ENCODE results near the gene KIAA0408. TPM values are rescaled to one million over a fixed set of nuclear protein-coding genes. Genes with fewer than 3 reads are reported as not detected.

The KIAA0408 gene
- total and polyA plus RNA-seq, 7 donors = 0.46 to 103 (median 27.3) TPM

DNA sequence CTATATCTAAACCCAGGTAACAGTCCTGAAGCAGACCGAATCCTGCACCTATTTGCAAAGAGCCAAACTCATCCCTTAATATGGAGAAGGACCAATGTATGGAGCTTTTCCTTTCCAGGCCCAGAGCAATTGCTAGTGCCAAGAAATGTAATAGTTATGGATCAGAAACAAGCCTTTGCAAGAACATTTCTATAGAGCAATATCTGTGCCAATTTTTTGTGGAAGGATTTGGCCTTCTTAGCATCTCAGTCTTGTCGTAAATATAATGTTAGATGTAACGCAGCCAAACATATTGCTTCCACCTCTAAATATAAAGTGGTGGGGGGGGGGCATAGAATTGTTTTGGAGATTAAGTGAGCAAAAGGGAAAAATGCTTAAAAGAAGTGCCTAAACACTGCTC is 2.7 kb downstream of the KIAA0408 start:
- peaks cover 0 to 79% (median 41%) of the 10 kb centered on the region in 4 donors for H3K4me1 ChIP-seq
- peak overlapping the region; percentile 83 to 91 (median 86) for H3K27ac ChIP-seq
- DNase-seq = no peak
- peak overlapping the region; percentile 51 to 58 (median 56) for H3K4me3 ChIP-seq
- intact Hi-C loops (cut with DNase I) = no loop called here
- H3K9me3 ChIP-seq = no peaks in the 10 kb centered on the region
- no peaks in the 10 kb centered on the region for H3K27me3 ChIP-seq
- TF ChIP-seq POLR2AphosphoS5 (IDR thresholded peaks at IDR 0.05) (no peak), CTCF (IDR thresholded peaks at IDR 0.05) (no peak), EP300 (IDR thresholded peaks at IDR 0.05) (no peak), POLR2A (IDR thresholded peaks at IDR 0.05) (no peak)
- WGBS, 2 donors = 87 to 97% methylated on average over 3 of the region's 3 CpGs
- no peaks in the 10 kb centered on the region for H3K36me3 ChIP-seq

DNA sequence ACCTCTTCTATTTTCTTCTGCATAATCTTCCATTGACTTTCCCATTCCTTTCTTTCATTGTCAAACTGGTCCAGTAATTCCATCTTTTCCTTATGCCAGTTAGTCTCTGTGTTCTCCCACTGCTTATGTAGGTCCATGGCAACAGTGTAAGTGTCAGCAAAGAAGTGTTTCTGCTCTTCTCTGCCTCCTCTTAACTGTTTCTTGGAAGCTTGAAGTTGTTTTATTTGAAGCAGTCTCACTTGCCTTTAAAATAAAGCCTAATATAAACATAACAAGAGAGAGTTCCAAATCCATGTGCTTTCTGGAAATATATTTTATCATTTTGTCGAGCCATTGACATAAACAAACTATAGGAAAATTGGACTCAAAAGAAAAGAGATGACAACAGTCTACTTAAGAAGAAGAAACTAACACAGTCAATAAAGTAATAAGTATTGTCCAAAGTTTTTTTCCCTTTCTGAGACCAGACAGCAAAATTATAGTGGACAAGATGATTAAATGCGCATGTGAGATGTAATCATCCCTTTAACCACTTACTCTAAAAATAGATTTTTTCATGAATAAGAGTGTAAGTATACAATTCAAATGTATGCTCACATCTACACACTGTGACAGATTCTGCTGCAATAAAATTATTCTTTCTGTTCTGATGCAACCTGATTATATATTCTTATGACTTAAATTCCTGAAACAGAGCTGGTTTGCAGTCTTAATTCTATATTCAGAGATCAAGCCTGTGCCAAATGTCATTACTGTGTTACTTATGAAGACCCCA is 5.2 kb downstream of the KIAA0408 start:
- H3K36me3 ChIP-seq = peaks cover 0 to 10% (median 2%) of the 10 kb centered on the region in 4 donors
- H3K9me3 ChIP-seq = no peaks in the 10 kb centered on the region
- DNase-seq = no peak
- peaks cover 0 to 86% (median 41%) of the 10 kb centered on the region in 4 donors for H3K4me1 ChIP-seq
- H3K27me3 ChIP-seq = no peaks in the 10 kb centered on the region
- peak overlapping the region in 1 of 4 donors; percentile 8 for H3K4me3 ChIP-seq
- peak overlapping the region; percentile 83 to 91 (median 86) for H3K27ac ChIP-seq
- 63 to 76% methylated on average over 2 of the region's 2 CpGs for WGBS, 2 donors
- no peak for TF ChIP-seq CTCF (IDR thresholded peaks at IDR 0.05)
- TF ChIP-seq POLR2A (IDR thresholded peaks at IDR 0.05) = no peak
- no peak for TF ChIP-seq EP300 (IDR thresholded peaks at IDR 0.05)
- peak in 1 of 4 donors; percentile 17 for TF ChIP-seq POLR2AphosphoS5 (IDR thresholded peaks at IDR 0.05)
- intact Hi-C loops (cut with DNase I) = no loop called here

DNA sequence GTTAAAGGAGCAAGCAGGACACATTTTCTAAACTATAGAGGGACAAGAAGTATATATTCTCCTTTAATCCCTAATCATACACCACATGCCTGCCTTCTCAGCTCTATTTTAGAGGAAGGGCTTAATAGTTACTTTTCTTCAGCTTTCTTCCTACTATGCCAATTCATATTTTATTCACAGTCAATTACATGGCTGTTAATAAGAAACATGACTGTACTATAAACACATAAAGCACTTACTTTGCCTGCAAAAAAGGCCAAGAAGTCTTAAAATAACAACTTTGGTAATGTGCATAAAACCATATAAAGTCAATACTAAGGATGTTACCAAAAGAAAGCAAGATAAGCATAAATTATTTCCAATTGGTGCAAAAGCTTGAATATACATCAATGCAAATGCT is 6.4 kb downstream of the KIAA0408 start:
- intact Hi-C loops (cut with DNase I) = no loop called here
- TF ChIP-seq POLR2AphosphoS5 (IDR thresholded peaks at IDR 0.05) = no peak
- TF ChIP-seq EP300 (IDR thresholded peaks at IDR 0.05) = no peak
- TF ChIP-seq CTCF (IDR thresholded peaks at IDR 0.05) = no peak
- no peak for TF ChIP-seq POLR2A (IDR thresholded peaks at IDR 0.05)

GRCh38 chr6:127451388-127451787 is 7.8 kb downstream of the KIAA0408 start:
- Histone ChIP-seq H3K4me3 (no peak overlapping the region), H3K36me3 (peaks cover 0 to 36% (median 7%) of the 10 kb centered on the region in 4 donors), H3K4me1 (peaks cover 0 to 71% (median 37%) of the 10 kb centered on the region in 4 donors), H3K27me3 (no peaks in the 10 kb centered on the region), H3K27ac (peak overlapping the region in 1 of 4 donors; percentile 9), H3K9me3 (no peaks in the 10 kb centered on the region)
- DNase-seq = no peak
- 86 to 95% methylated on average over 3 of the region's 3 CpGs for WGBS, 2 donors
- TF ChIP-seq CTCF (IDR thresholded peaks at IDR 0.05) = no peak
- TF ChIP-seq POLR2A (IDR thresholded peaks at IDR 0.05) = no peak
- TF ChIP-seq POLR2AphosphoS5 (IDR thresholded peaks at IDR 0.05) = no peak
- TF ChIP-seq EP300 (IDR thresholded peaks at IDR 0.05) = no peak
- intact Hi-C loops (cut with DNase I) = no loop called here

More for the DNA sequence above, 6.4 kb downstream of the KIAA0408 start:
- Histone ChIP-seq H3K27ac (peak overlapping the region; percentile 83 to 91 (median 86)), H3K4me3 (peak overlapping the region in 1 of 4 donors; percentile 1), H3K4me1 (peaks cover 0 to 83% (median 41%) of the 10 kb centered on the region in 4 donors), H3K9me3 (no peaks in the 10 kb centered on the region), H3K27me3 (no peaks in the 10 kb centered on the region), H3K36me3 (peaks cover 0 to 22% (median 3%) of the 10 kb centered on the region in 4 donors)
- DNase-seq = no peak

All from sigmoid colon (tissue), 7 donors.